Adrenal gland (tissue), 12 donors: ENCODE measurements around the gene VMA21. TPM values are rescaled to one million over a fixed set of nuclear protein-coding genes. Genes with fewer than 3 reads are reported as not detected.

Experiments used
- DNase-seq, 7 donors: peaks; one replicate each; pipeline ENCODE4 v3.0.0-alpha.2; 2019 to 2020
- H3K27ac ChIP-seq, 5 donors: fragments of 200-600 bp; sonication (generic) in 4 of 5; 1 replicate in 3 of 5; 2 replicates in 2 of 5; pipeline versions ENCODE4 v1.5.1 to v1.8.0; 2016 to 2020; ENCODE audit warnings: mild to moderate bottlenecking in 1 of 5
- H3K27me3 ChIP-seq: fragments of 200-600 bp; 2 replicates; pipeline ENCODE4 v1.8.0; 2021
- H3K36me3 ChIP-seq, 2 donors: fragments of 200-600 bp; replicated peaks in 1 of 2; 1 replicate in 1 of 2; 2 replicates in 1 of 2; pipeline versions ENCODE4 v1.5.1 to v1.8.0; 2018 to 2022
- H3K4me1 ChIP-seq, 2 donors: fragments of 200-600 bp; replicated peaks in 1 of 2; 1 replicate in 1 of 2; 2 replicates in 1 of 2; pipeline versions ENCODE4 v1.5.1 to v1.8.0; 2018 to 2021
- H3K4me3 ChIP-seq, 4 donors: fragments of 200-600 bp; sonication (generic) in 3 of 4; one replicate each; pipeline ENCODE4 v1.5.1; 2016 to 2018
- H3K9me3 ChIP-seq, 3 donors: fragments of 200-600 bp; sonication (generic) in 1 of 3; replicated peaks in 1 of 3; 1 replicate in 2 of 3; 2 replicates in 1 of 3; pipeline versions ENCODE4 v1.5.1 to v1.8.0; 2016 to 2021
- CTCF ChIP-seq, 6 experiments: fragments of 450-650 bp in 4 of 6; fragments of 200-600 bp in 2 of 6; sonication (generic) in 1 of 6; IDR thresholded peaks; 1 replicate in 5 of 6; 2 replicates in 1 of 6; pipeline versions ENCODE4 v1.5.1 to v1.8.0; 2016 to 2021; ENCODE audit warnings: antibody characterized with exemption in 6 of 6, mild to moderate bottlenecking in 2 of 6, moderate library complexity in 1 of 6
- POLR2A ChIP-seq, 2 donors: fragments of 450-650 bp; IDR thresholded peaks; one replicate each; pipeline ENCODE4 v1.6.1; 2017; ENCODE audit warnings: antibody characterized with exemption in 2 of 2, mild to moderate bottlenecking in 2 of 2, moderate library complexity in 1 of 2
- WGBS, 4 donors: extraction: QIAGEN DNeasy Blood & Tissue Kit in 2 of 4; methylation state at CpG; one replicate each; pipeline versions ENCODE4 v1.1.5 to v1.1.7; 2013 to 2017; 5-methylcytosine and 5-hydroxymethylcytosine counted together
- intact Hi-C, 2 donors: fragments of 100-400 bp; cut with DNase I; formaldehyde crosslinking; loops; one replicate each; pipeline versions ENCODE4 v1.14.1 to v1.15.0; 2022 to 2023
- polyA plus RNA-seq, 3 donors: library from polyadenylated mRNA; stranded (reverse); fragments of 200-250 nt in 2 of 3; fragments of 350-450 nt in 1 of 3; fragmentation: Illumina TruSeq in 1 of 3; extraction: RNeasy Lipid Tissue Mini Kit (QIAGEN cat#74804) in 1 of 3; gene quantifications; one replicate each; pipeline ENCODE4 v1.2.3, GENCODE V29; 2013 to 2014
- total RNA-seq, 9 donors: library from RNA; depleted of rRNA in 4 of 9; stranded (reverse); fragments of >200 nt in 4 of 9; fragments of 120-200 nt in 1 of 9; fragmentation: NEBNext Ultra II Directional in 1 of 9; extraction: Animal tissue kit (Norgen Biotek cat#: 25700) in 1 of 9; gene quantifications; one replicate each; pipeline versions ENCODE4 v1.1.0 to v1.2.4, GENCODE V29; 2013 to 2023
- donor health status: healthy with polysubstance abuse.
- donor health status: Bipolar disorder and iron deficiency.
- donor health status: DM: yes; HTN: yes; CAD: no.
- donor health status: DM: no; HTN: no; CAD: no.
- donor health status: DM: no; HTN: no; CAD: no.
- donor health status: DM: yes; HTN: yes; CAD: no.

The VMA21 gene
- total and polyA plus RNA-seq, 12 donors = 5.0 to 57.9 (median 36.7) TPM

GRCh38 chrX:151397741-151398070, 700 bp downstream of the VMA21 start:
- Histone ChIP-seq H3K4me3 (peak overlapping the region in 2 of 4 donors; percentile 45 to 90), H3K27ac (peak overlapping the region in 3 of 5 donors; percentile 80 to 96 (median 94))
- intact Hi-C loops = no loop called here

DNA sequence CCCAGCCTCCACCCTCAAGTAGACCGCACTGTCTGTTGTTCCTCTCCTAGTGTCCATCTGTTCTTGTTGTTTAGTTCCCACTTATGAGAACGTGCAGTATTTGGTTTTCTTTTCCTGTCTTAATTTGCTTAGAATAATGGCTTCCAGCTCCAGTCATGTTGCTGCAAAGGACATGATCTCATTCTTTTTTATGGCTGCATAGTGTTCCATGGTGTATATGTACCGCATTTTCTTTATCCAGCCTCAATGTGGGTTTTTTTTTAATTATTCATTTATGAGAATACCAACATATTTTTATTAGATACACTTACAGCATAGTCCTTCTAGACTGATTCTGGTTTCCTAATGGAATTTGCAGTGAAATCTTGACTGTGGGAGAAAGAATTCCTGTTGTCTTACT, 1.3 kb downstream of the VMA21 start:
- DNase-seq = no peak
- Histone ChIP-seq H3K27ac (no peak overlapping the region), H3K9me3 (no peaks in the 10 kb centered on the region), H3K4me3 (no peak overlapping the region), H3K36me3 (no peaks in the 10 kb centered on the region), H3K27me3 (no peaks in the 10 kb centered on the region), H3K4me1 (peaks cover 6 to 9% of the 10 kb centered on the region in 2 donors)
- intact Hi-C loops = no loop called here
- TF ChIP-seq CTCF (IDR thresholded peaks at IDR 0.05) (no peak), POLR2A (IDR thresholded peaks at IDR 0.05) (no peak)
- 74 to 91% (median 81%) methylated on average over 3 of the region's 3 CpGs for WGBS, 4 donors

More at GRCh38 chrX:151397741-151398070, 700 bp downstream of the VMA21 start:
- H3K27me3 ChIP-seq = no peaks in the 10 kb centered on the region
- TF ChIP-seq CTCF (IDR thresholded peaks at IDR 0.05) (no peak), POLR2A (IDR thresholded peaks at IDR 0.05) (no peak)
- H3K9me3 ChIP-seq = no peaks in the 10 kb centered on the region
- DNase-seq = no peak
- no peaks in the 10 kb centered on the region for H3K36me3 ChIP-seq
- H3K4me1 ChIP-seq = peaks cover 6 to 9% of the 10 kb centered on the region in 2 donors
- 9 to 21% (median 12%) methylated on average over 2 of the region's 2 CpGs; no CpG with 5 or more reads in 1 of the 4 donors for WGBS, 4 donors

DNA sequence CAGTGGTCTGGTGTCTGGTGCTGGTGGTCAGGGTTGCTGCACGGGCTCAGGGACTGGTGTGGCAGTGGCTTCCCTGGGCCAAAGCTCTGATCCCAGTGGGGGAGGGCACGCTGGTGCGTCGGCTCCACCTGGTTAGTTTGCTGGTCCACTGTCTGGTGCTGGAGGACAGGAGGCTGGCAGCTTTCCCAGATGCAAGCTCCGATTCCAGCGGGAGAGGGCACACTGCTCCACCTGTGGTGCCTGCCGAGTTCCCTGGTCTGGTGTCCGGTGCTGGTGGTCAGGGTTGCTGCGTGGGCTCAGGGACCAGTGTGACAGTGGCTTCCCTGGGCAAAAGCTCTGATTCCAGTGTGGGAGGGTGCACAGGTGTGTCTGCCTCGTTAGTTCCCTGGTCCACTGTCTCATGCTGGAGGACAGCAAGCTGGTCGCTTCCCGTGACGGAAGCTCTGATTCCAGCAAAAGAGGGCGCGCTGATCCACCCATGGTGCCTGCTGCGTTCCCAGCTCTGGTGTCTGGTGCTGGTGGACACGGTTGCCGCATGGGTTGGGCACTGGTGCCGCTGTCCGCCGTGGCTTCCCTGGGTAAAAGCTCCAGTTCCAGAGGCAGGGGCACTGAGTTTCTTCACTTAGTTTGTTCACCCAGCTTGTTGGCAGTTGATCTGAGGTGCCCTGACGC, 5.8 kb downstream of the VMA21 start:
- intact Hi-C loops = no loop called here
- H3K9me3 ChIP-seq = no peaks in the 10 kb centered on the region
- H3K4me3 ChIP-seq = no peak overlapping the region
- H3K27me3 ChIP-seq = no peaks in the 10 kb centered on the region
- WGBS, 4 donors = 48 to 63% (median 55%) methylated on average over 7 to 22 of the region's 22 CpGs
- H3K27ac ChIP-seq = peak overlapping the region in 2 of 5 donors; percentile 6 to 11
- peaks cover 0 to 1% of the 10 kb centered on the region in 2 donors for H3K36me3 ChIP-seq
- TF ChIP-seq CTCF (IDR thresholded peaks at IDR 0.05) (peak in 4 of 6 experiments; percentile 22 to 35 (median 28)), POLR2A (IDR thresholded peaks at IDR 0.05) (no peak)
- peak; percentile 62 to 86 (median 77) for DNase-seq
- H3K4me1 ChIP-seq = peaks cover 6 to 8% of the 10 kb centered on the region in 2 donors

- 33 to 63% (median 57%) methylated on average over 3 of the region's 3 CpGs for WGBS, 4 donors
- Histone ChIP-seq H3K4me3 (no peak overlapping the region), H3K27ac (no peak overlapping the region), H3K27me3 (no peaks in the 10 kb centered on the region), H3K36me3 (no peaks in the 10 kb centered on the region), H3K9me3 (no peaks in the 10 kb centered on the region), H3K4me1 (no peaks in the 10 kb centered on the region)
- no peak for TF ChIP-seq CTCF (IDR thresholded peaks at IDR 0.05)
- TF ChIP-seq POLR2A (IDR thresholded peaks at IDR 0.05) = no peak
- intact Hi-C loops = no loop called here
- DNase-seq = no peak
Measured at GRCh38 chrX:151416579-151416978, 19.6 kb downstream of the VMA21 start.
